Lung (tissue), 12 donors: ENCODE results near the gene STAT6. TPM values are rescaled to one million over a fixed set of nuclear protein-coding genes. Genes with fewer than 3 reads are reported as not detected.

Experiments
- ATAC-seq: fragments of 200-7000 bp; cut with Tn5 transposase; one replicate; pipeline ENCODE4 v1.9.1; 2020; ENCODE audit warnings: moderate number of reproducible peaks; ENCODE audit not compliant: insufficient read depth, low FRiP score
- DNase-seq, 3 donors: peaks; one replicate each; pipeline ENCODE4 v3.0.0-alpha.2; 2013 to 2017
- H3K27ac ChIP-seq, 2 donors: one replicate each; pipeline ENCODE4 v1.5.1; 2013; ENCODE audit warnings: mild to moderate bottlenecking in 2 of 2, moderate library complexity in 2 of 2, control low read depth in 1 of 2, inconsistent platforms in 1 of 2, low read depth in 1 of 2, low read length in 1 of 2
- H3K27me3 ChIP-seq, 3 donors: one replicate each; pipeline ENCODE4 v1.5.1; 2013; ENCODE audit warnings: low read length in 2 of 3; ENCODE audit not compliant: control insufficient read depth in 3 of 3, insufficient read depth in 3 of 3
- H3K36me3 ChIP-seq, 4 donors: one replicate each; pipeline ENCODE4 v1.5.1; 2013; ENCODE audit warnings: low read length in 4 of 4, mild to moderate bottlenecking in 1 of 4, moderate library complexity in 1 of 4; ENCODE audit not compliant: control insufficient read depth in 4 of 4, insufficient read depth in 4 of 4
- H3K4me1 ChIP-seq, 5 donors: one replicate each; pipeline ENCODE4 v1.5.1; 2013; ENCODE audit warnings: low read length in 5 of 5, mild to moderate bottlenecking in 2 of 5, moderate library complexity in 1 of 5; ENCODE audit not compliant: control insufficient read depth in 5 of 5, insufficient read depth in 5 of 5
- H3K4me3 ChIP-seq: one replicate; pipeline ENCODE4 v1.5.1; 2013; ENCODE audit warnings: mild to moderate bottlenecking, control low read depth, moderate library complexity
- H3K9ac ChIP-seq, 2 donors: one replicate each; pipeline ENCODE4 v1.5.1; 2013; ENCODE audit warnings: low read length in 2 of 2, control low read depth in 1 of 2; ENCODE audit not compliant: insufficient read depth in 1 of 2
- H3K9me3 ChIP-seq, 4 donors: one replicate each; pipeline ENCODE4 v1.5.1; 2013; ENCODE audit warnings: low read length in 3 of 4, mild to moderate bottlenecking in 1 of 4, moderate library complexity in 1 of 4; ENCODE audit not compliant: control insufficient read depth in 4 of 4, insufficient read depth in 3 of 4
- CTCF ChIP-seq: IDR thresholded peaks from 2 replicates; pipeline ENCODE4 v1.5.1; 2012; ENCODE audit warnings: mild to moderate bottlenecking; ENCODE audit errors: control extremely low read depth, extremely low read depth
- WGBS, 2 donors: extraction: QIAGEN DNeasy Blood & Tissue Kit; methylation state at CpG; one replicate each; pipeline ENCODE4 v1.1.7; 2013; 5-methylcytosine and 5-hydroxymethylcytosine counted together
- polyA plus RNA-seq, 2 donors: library from polyadenylated mRNA; stranded (reverse); fragments of 200-250 nt; gene quantifications; one replicate each; pipeline ENCODE4 v1.2.1, GENCODE V29; 2013
- total RNA-seq, 2 donors: library from RNA; depleted of rRNA in 1 of 2; stranded (reverse); fragments of >200 nt in 1 of 2; gene quantifications; one replicate each; pipeline ENCODE4 v1.2.1, GENCODE V29; 2014 to 2021
- donor health status: control.
- donor health status: control.
- donor health status: Bipolar disorder and iron deficiency.
- donor health status: healthy.
- donor health status: DM: yes; HTN: yes; CAD: no.

STAT6 gene
- total and polyA plus RNA-seq, 4 donors, result 118 to 216 (median 174) TPM

GRCh38 chr12:57142121-57142520 is 31.0 kb upstream of the STAT6 start:
- WGBS, 2 donors, result 75 to 87% methylated on average over 9 of the region's 9 CpGs
- peaks cover 0 to 73% (median 52%) of the 10 kb centered on the region in 4 donors for H3K36me3 ChIP-seq
- no peaks in the 10 kb centered on the region for H3K27me3 ChIP-seq
- no peaks in the 10 kb centered on the region for H3K9me3 ChIP-seq
- H3K27ac ChIP-seq, result no peak overlapping the region
- no peak for ATAC-seq
- DNase-seq, result no peak
- peaks cover 2 to 39% (median 19%) of the 10 kb centered on the region in 5 donors for H3K4me1 ChIP-seq
- H3K4me3 ChIP-seq, result no peak overlapping the region
- H3K9ac ChIP-seq, result peak overlapping the region in 1 of 2 donors; percentile 5
- no peak for TF ChIP-seq CTCF

- peaks cover 0 to 66% (median 48%) of the 10 kb centered on the region in 4 donors for H3K36me3 ChIP-seq
- 89 to 92% methylated on average over 8 of the region's 8 CpGs for WGBS, 2 donors
- ATAC-seq (no peak), DNase-seq (no peak)
- H3K9ac ChIP-seq, result no peak overlapping the region
- H3K4me1 ChIP-seq, result peaks cover 2 to 38% (median 18%) of the 10 kb centered on the region in 5 donors
- TF ChIP-seq CTCF, result no peak
- H3K4me3 ChIP-seq, result no peak overlapping the region
- no peaks in the 10 kb centered on the region for H3K27me3 ChIP-seq
- no peak overlapping the region for H3K27ac ChIP-seq
- no peaks in the 10 kb centered on the region for H3K9me3 ChIP-seq
These were observed 30.1 kb upstream of the STAT6 start for GRCh38 chr12:57141249-57141648.

- ATAC-seq, result no peak
- no peak for TF ChIP-seq CTCF
- peaks cover 2 to 36% (median 20%) of the 10 kb centered on the region in 5 donors for H3K4me1 ChIP-seq
These were observed 28.9 kb upstream of the STAT6 start for GRCh38 chr12:57139796-57140649.

More at GRCh38 chr12:57139796-57140649, 28.9 kb upstream of the STAT6 start:
- no peak overlapping the region for H3K27ac ChIP-seq
- H3K9me3 ChIP-seq, result no peaks in the 10 kb centered on the region
- no peak overlapping the region for H3K4me3 ChIP-seq
- DNase-seq, result no peak
- 69 to 72% methylated on average over 6 of the region's 6 CpGs for WGBS, 2 donors
- H3K36me3 ChIP-seq, result peaks cover 0 to 55% (median 38%) of the 10 kb centered on the region in 4 donors
- no peaks in the 10 kb centered on the region for H3K27me3 ChIP-seq
- no peak overlapping the region for H3K9ac ChIP-seq
